ENCODE data around the gene WIPF2. TPM values are rescaled to one million over a fixed set of nuclear protein-coding genes. Genes with fewer than 3 reads are reported as not detected.

Gene WIPF2
- total and polyA plus RNA-seq, 2 donors (not counting 1 experiment from before 2014, with no cell fraction given), result 7.7 to 48.4 TPM

- Histone ChIP-seq H3K27ac (ENCODE audit: low read length in 2 of 2) (peak overlapping the region; percentile 95 to 96), H3K4me2 (replicated peaks; ENCODE audit: low read depth, low read length, poor library complexity, severe bottlenecking) (peak overlapping the region; percentile 98), H2AFZ (ENCODE audit: insufficient read depth, low read depth, low read length, poor library complexity, severe bottlenecking) (peak overlapping the region; percentile 63), H3K27me3 (replicated peaks in 1 of 4; ENCODE audit: control extremely low read depth in 1 of 4, control insufficient read depth in 3 of 4, insufficient read depth in 4 of 4, low read length in 3 of 4) (no peaks in the 10 kb centered on the region), H3K36me3 (replicated peaks in 1 of 2; ENCODE audit: control extremely low read depth in 1 of 2, control insufficient read depth in 1 of 2, extremely low read depth in 1 of 2, insufficient read depth in 2 of 2, low read length in 1 of 2) (no peaks in the 10 kb centered on the region), H4K20me1 (ENCODE audit: control insufficient read depth, insufficient read depth, low read length, poor library complexity, severe bottlenecking) (peaks cover 8% of the 10 kb centered on the region), H3K4me1 (ENCODE audit: control insufficient read depth in 2 of 2, insufficient read depth in 2 of 2, low read length in 2 of 2) (peaks cover 56 to 78% of the 10 kb centered on the region in 2 donors), H3K4me3 (ENCODE audit: control extremely low read depth in 1 of 5, extremely low read depth in 1 of 5, insufficient read depth in 1 of 5, low read depth in 2 of 5, low read length in 4 of 5) (peak overlapping the region; percentile 87 to 100 (median 93)), H3K9me3 (ENCODE audit: control extremely low read depth in 1 of 3, control insufficient read depth in 2 of 3, insufficient read depth in 1 of 3, low read length in 2 of 3) (no peaks in the 10 kb centered on the region), H3K79me2 (ENCODE audit: control insufficient read depth, insufficient read depth, low read length) (peaks cover 65% of the 10 kb centered on the region), H3K9ac (ENCODE audit: low read length) (peak overlapping the region; percentile 92)
- TF ChIP-seq, protein P1, sequence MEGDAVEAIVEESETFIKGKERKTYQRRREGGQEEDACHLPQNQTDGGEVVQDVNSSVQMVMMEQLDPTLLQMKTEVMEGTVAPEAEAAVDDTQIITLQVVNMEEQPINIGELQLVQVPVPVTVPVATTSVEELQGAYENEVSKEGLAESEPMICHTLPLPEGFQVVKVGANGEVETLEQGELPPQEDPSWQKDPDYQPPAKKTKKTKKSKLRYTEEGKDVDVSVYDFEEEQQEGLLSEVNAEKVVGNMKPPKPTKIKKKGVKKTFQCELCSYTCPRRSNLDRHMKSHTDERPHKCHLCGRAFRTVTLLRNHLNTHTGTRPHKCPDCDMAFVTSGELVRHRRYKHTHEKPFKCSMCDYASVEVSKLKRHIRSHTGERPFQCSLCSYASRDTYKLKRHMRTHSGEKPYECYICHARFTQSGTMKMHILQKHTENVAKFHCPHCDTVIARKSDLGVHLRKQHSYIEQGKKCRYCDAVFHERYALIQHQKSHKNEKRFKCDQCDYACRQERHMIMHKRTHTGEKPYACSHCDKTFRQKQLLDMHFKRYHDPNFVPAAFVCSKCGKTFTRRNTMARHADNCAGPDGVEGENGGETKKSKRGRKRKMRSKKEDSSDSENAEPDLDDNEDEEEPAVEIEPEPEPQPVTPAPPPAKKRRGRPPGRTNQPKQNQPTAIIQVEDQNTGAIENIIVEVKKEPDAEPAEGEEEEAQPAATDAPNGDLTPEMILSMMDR (IDR thresholded peaks at IDR 0.05), result no peak
- no peak for TF ChIP-seq EZH2 (IDR thresholded peaks at IDR 0.05; ENCODE audit: borderline replicate concordance, insufficient read depth, low read depth, low read length, poor library complexity, severe bottlenecking)
- peak overlapping the region; percentile 100 for H3K27ac Mint-ChIP-seq
- H3K9me3 Mint-ChIP-seq (ENCODE audit: insufficient read depth), result no peaks in the 10 kb centered on the region
- WGBS (ENCODE audit: insufficient coverage), result under 1% methylated on average over 60 of the region's 70 CpGs
- ChIA-PET CTCF (interaction anchor here (0.6 to 30.5 kb wide), 21 partner anchors 8 to 297 kb away, joined by 3 to 871 read pairs (median 4); partner anchors contain the start of genes GJD3 and RARA), POLR2A (interaction anchor here (0.6 to 1.3 kb wide), 12 partner anchors 8 to 230 kb away, joined by 3 to 10 read pairs (median 4); partner anchors contain the start of gene RARA)
- ATAC-seq (ENCODE audit: low read depth), result peak; percentile 67
- intact Hi-C loops (cut with micrococcal nuclease), result loop anchor here (1.0 kb wide), 5 partner anchors 8 to 30 kb away; partner anchors contain the start of gene RARA
- H3K27me3 Mint-ChIP-seq, result no peaks in the 10 kb centered on the region
- H3K4me3 Mint-ChIP-seq, result peak overlapping the region; percentile 97
- DNase-seq, result peak; percentile 95
- peaks cover 80% of the 10 kb centered on the region for H3K4me1 Mint-ChIP-seq
Observed at GRCh38 chr17:40317880-40318829, 99.1 kb downstream of the WIPF2 start.
